NCI-H2227 (cell line): ENCODE results near the gene MGRN1.

Experiments
- DNase-seq: peaks from one replicate; lab custom pipeline; 2025; ENCODE audit not compliant: unreplicated experiment; lab: John Stamatoyannopoulos, UW

The MGRN1 gene

GRCh38 chr16:4685776-4686496, 61.3 kb downstream of the MGRN1 start:
- no peak for DNase-seq

DNA sequence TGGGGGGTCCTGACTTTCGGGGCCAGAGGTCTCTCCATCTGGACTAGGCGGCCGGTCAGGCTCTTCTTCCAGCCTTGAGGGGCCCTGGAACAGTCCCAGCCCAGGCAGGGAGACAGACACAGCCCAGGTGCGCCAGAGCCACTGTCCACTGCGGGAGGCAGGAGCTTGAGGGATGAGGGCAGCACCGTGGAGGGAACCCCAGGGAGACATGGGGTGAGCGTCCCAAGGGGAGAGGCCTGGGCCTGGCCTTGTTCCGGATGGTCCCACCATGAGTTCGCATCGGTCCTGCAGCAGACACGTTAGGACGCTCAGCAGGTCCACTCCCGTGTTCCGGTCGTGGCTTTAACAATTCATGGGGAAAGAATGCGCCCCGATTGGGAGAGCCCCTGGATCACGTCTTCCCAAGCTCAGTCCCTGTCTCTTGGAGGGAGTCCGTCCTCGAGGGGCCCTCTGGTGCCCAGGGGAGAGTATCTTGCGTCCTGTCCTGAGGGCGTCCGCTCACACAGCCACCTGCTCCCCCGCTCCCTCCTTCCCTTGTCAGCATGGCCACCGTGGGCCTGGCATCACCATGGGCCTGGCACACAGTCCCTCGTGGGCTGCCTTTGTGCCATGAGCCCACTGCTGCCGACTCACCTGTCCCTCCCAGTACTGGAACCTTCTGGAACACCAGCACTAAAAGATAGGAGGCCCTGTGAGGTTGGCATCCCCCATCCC, 62.0 kb downstream of the MGRN1 start:
- DNase-seq: no peak

- no peak for DNase-seq
Observed at GRCh38 chr16:4687416-4687815, 62.8 kb downstream of the MGRN1 start.

- DNase-seq: no peak
Observed at GRCh38 chr16:4687946-4688673, 63.5 kb downstream of the MGRN1 start.

DNA sequence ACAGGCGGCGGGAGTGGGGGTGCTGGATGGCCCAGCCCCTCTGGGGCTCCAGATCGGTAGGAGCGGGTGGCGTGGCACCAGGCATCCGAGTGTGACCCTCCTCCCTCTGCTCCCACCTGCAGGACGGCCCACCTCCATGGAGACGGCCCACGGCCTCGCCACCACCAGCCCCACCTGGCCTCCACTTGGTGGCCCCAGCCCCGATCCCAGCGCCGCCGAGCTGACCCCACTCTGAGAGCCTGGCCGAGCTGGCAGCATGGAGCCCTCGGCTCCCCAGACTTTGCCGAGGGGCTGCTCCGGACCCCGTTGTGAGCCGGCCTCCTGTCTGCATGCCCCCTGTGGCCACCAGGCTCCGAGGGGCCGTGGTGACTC, 64.0 kb downstream of the MGRN1 start:
- DNase-seq: no peak

GRCh38 chr16:4689091-4689671, 64.6 kb downstream of the MGRN1 start:
- no peak for DNase-seq

DNA sequence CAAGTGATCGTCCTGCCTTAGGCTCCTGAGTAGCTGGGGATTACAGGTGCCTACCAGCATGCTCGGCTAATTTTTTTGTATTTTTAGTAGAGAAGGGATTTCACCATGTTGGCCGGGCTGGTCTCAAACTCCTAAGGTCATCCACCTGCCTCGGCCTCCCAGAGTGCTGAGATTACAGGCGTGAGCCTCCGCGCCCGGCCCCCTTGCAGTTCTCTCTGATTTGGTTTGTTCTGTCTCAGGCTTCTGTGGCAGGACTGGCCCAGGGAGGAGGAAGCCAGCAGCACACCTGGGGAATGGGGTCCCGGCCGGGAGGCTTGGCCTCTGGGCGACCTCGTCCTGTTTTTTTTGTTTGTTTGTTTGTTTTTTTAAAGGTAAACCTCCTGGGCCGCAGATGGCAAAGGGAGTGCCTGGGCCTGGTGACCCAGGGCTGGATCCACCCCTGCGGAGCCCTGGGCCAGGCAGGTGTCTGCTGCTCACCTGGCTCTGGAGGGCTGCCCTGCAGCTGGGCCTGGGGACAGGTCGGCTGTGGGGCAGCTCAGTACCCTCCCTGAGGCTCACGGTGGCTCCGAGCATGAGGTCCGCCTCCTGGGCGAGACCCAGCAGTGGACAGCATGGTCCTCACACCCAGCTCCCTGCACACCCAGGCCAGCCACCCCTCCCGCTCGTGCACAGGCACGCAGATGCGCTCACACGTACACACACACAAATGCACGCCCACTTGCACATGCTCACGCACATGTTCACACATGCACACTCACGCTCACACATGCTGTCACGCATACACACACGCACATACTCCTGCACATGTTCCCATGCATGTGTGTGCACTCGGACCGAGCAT, 65.5 kb downstream of the MGRN1 start:
- no peak for DNase-seq

GRCh38 chr16:4690946-4691665, 66.5 kb downstream of the MGRN1 start:
- DNase-seq: no peak

GRCh38 chr16:4691666-4692412, 67.2 kb downstream of the MGRN1 start:
- DNase-seq: no peak

GRCh38 chr16:4692460-4693295, 68.1 kb downstream of the MGRN1 start:
- DNase-seq: peak; percentile 43

DNA sequence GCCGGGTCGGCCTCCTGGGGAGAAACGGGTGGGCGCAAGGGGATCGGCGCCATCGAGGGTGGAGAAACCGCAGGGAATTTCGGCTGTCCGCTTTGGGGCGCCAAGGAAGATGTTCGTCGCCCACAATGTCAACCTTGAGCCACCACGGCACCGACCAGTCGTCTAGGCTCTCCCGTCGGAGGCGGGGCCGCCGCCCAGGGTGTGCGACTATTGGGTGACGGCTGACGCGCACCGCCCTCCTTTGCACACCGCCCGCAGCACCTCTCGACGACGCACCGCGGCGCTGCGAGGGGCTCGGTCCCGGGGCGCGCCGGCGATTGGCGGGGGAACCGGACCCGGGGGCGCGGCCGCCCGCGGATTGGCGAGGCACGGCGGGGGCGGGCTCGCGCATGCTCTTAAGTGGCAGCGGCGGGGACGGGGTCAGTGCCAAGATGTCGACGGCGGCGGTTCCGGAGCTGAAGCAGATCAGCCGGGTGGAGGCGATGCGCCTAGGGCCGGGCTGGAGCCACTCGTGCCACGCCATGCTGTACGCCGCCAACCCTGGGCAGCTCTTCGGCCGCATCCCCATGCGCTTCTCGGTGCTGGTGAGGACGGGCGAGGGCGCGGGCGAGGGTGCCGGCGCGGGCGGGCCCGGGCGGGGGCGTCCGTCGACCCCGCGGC, 68.8 kb downstream of the MGRN1 start, which contains the start of gene NUDT16L1:
TSS of gene NUDT16L1 (plus strand) at position 267 of the 660 bp plus-strand sequence. CDS start at position 432, 165 bp downstream.
- peak; percentile 99 for DNase-seq

DNA sequence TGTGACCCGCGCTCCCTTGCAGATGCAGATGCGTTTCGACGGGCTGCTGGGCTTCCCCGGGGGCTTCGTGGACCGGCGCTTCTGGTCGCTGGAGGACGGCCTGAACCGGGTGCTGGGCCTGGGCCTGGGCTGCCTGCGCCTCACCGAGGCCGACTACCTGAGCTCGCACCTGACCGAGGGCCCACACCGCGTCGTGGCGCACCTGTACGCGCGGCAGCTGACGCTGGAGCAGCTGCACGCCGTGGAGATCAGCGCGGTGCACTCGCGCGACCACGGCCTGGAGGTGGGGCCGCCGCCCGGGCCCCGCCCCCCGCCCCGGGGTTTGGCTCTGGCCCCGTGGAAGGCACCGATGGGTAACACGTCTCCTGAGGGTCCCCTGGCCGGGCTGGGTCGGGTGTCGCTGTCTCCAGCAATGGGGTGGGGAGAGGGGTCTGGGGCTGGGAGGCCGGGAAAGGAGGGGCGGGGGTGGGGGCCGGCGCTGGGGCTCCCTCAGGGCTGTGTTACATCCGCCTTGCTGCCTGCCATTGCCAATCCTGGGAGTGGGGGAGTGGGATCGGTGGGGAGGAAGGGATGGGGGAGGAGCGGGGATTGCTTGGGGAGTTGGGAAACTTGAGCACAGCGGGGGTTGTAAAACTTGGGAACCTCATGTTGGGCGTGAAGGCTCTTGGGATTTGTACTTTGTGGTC, 69.5 kb downstream of the MGRN1 start:
- DNase-seq: peak; percentile 51

DNA sequence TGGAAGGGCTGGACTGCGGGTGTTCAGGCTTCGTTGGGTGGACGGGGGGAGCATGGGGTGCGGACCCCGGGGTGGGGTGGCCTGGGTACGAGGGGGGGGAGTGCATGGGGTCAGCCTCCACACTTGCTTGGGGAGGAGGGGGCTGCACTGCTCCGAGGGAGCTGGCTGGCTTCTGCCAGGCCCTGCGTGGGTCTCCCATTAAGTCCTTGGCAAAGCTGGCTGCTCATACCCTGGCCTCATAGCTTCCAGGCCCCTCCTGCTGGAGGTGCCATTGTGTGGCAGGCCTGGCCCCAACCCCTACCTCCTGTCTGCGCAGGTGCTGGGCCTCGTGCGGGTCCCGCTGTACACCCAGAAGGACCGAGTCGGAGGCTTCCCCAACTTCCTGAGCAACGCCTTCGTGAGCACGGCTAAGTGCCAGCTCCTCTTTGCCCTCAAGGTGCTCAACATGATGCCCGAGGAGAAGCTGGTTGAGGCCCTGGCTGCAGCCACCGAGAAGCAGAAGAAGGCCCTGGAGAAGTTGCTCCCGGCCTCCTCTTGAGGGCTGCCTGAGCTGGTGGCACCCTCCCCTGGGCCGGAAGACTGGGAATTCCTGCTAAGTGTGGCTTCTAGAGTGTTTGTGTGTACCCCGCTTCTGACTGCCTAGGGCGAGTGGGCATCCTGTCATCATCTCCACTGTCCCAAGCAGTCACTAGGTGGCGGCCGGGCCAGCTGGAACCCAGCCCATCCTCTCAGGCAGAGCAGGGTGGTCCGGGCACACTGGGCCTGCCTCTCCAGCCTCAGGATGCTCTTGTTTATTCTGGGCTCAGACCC, 70.2 kb downstream of the MGRN1 start:
- no peak for DNase-seq

- DNase-seq: no peak
Observed at GRCh38 chr16:4695473-4696171, 71.0 kb downstream of the MGRN1 start.

DNA sequence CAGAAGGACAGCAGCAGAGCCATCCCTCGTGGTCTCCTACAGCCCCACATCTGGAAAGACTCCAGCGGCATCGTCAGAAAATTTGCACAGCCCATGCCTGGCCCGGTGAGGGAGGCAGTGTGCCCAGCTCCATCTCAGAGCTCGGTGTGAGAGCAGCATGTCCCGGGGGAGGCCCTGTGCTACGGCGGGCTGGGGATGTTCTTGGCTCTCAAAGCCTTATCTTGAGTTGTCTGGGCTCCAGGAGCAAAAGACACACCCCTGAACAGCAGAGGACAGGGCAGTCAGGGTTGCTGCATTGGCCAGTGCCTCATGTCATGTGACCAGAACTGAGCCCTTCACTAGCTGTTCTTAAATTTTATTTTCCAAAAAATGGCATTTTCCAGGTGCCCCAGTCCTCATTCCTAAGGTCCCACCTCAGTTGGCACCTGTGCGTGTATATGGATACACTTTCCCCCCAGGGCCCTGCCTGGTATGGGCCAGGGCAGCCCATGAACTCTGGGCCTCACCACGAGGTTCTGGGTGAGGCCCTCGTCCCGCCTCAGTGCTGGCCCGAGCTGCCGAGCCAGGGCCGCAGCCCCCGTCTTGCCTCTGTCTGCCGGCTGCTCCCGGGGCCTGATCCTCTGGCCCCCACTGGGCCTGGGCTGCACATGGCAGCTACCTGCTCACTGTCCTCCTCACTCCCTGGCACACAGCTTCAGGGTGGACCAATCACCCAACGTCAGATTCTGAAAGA, 71.7 kb downstream of the MGRN1 start:
- no peak for DNase-seq
